ENCODE data around the gene TMCO4. TPM values are rescaled to one million over a fixed set of nuclear protein-coding genes. Genes with fewer than 3 reads are reported as not detected.

The TMCO4 gene
- total and polyA plus RNA-seq, 2 donors (not counting 3 experiments of a cell fraction or from before 2014, with no cell fraction given): 7.6 to 10.3 TPM

GRCh38 chr1:19765623-19766022 lies 34.1 kb downstream of the TMCO4 start:
- Histone ChIP-seq H3K9ac (replicated peaks; ENCODE audit: extremely low read depth, insufficient read depth, low read length) (peak overlapping the region; percentile 28), H3K9me1 (replicated peaks; ENCODE audit: control insufficient read depth, extremely low read depth, insufficient read depth, low read length) (no peaks in the 10 kb centered on the region), H3K9me3 (replicated peaks; ENCODE audit: control insufficient read depth, insufficient read depth, low read length) (no peaks in the 10 kb centered on the region), H3K79me2 (ENCODE audit: control insufficient read depth, insufficient read depth, low read length) (no peaks in the 10 kb centered on the region), H3K27ac (ENCODE audit: insufficient read depth, low read depth, low read length) (peak overlapping the region; percentile 81), H2AFZ (ENCODE audit: low read depth, low read length) (peak overlapping the region; percentile 69), H3K4me3 (replicated peaks in 1 of 3; ENCODE audit: insufficient read depth in 1 of 3, low read depth in 1 of 3, low read length in 3 of 3) (no peak overlapping the region), H4K20me1 (replicated peaks; ENCODE audit: control insufficient read depth, extremely low read depth, insufficient read depth, low read length) (no peaks in the 10 kb centered on the region), H3K27me3 (ENCODE audit: control insufficient read depth in 2 of 2, insufficient read depth in 2 of 2, low read length in 2 of 2) (no peaks in the 10 kb centered on the region), H3K36me3 (ENCODE audit: control insufficient read depth in 2 of 2, extremely low read depth in 1 of 2, insufficient read depth in 2 of 2, low read length in 2 of 2) (no peaks in the 10 kb centered on the region), H3K4me2 (ENCODE audit: insufficient read depth, low read length) (peak overlapping the region; percentile 44), H3K4me1 (ENCODE audit: control insufficient read depth, extremely low read depth, insufficient read depth, low read length) (peaks cover 20% of the 10 kb centered on the region)
- intact Hi-C loops (cut with micrococcal nuclease): loop anchor here (1.0 kb wide), 2 partner anchors 34 to 729 kb away; partner anchors contain the start of gene TMCO4
- DNase-seq (ENCODE audit: low read depth, low spot score) (peak; percentile 94), FAIRE-seq (peak; percentile 100)
- BruUV-seq (replicated peaks): no TSS peak
- peak; percentile 98 for TF ChIP-seq FOS (IDR thresholded peaks at IDR 0.05; ENCODE audit: borderline replicate concordance, insufficient read depth, low read length)
- peak; percentile 96 for TF ChIP-seq POLR2AphosphoS5 (IDR thresholded peaks at IDR 0.05; ENCODE audit: insufficient read depth, low read depth, low read length)
- no peak for TF ChIP-seq MAX (IDR thresholded peaks at IDR 0.05; ENCODE audit: insufficient read depth, insufficient read length)
- TF ChIP-seq POLR2A (IDR thresholded peaks at IDR 0.05; ENCODE audit: low read depth, low read length): no peak
- TF ChIP-seq CTCF (IDR thresholded peaks at IDR 0.05; ENCODE audit: extremely low read depth in 1 of 2, insufficient read depth in 1 of 2, low read depth in 1 of 2, low read length in 2 of 2): no peak
- no peak for TF ChIP-seq EZH2 (IDR thresholded peaks at IDR 0.05; ENCODE audit: borderline replicate concordance, low read depth, low read length, severe bottlenecking)
- peak; percentile 58 for TF ChIP-seq GATA2 (IDR thresholded peaks at IDR 0.05; ENCODE audit: insufficient read depth, insufficient read length, low read depth, low read length)
- TF ChIP-seq MYC (IDR thresholded peaks at IDR 0.05; ENCODE audit: low read depth, low read length): no peak
- peak; percentile 92 for TF ChIP-seq JUN (IDR thresholded peaks at IDR 0.05; ENCODE audit: borderline replicate concordance, insufficient read depth, insufficient read length, low read depth)
- ChIA-PET POLR2A (interaction anchor here (0.6 to 1.1 kb wide), 3 partner anchors 32 to 720 kb away, joined by 3 to 4 read pairs (median 4); partner anchors contain the start of gene CAMK2N1), CTCF (interaction anchor here (0.6 to 1.6 kb wide), 12 partner anchors 13 to 152 kb away, joined by 3 to 8 read pairs (median 4); partner anchors contain the start of gene OTUD3)
- dilution Hi-C loops (cut with MboI; ENCODE audit: extremely low pct_ligation_motif_present, low sequenced_read_pairs): no loop called here
